Stomach (tissue), 9 donors: Measurements from ENCODE around the gene MYBBP1A. TPM values are rescaled to one million over a fixed set of nuclear protein-coding genes. Genes with fewer than 3 reads are reported as not detected.

Experiments
- DNase-seq, 2 donors: peaks; one replicate each; pipeline versions ENCODE4 v3.0.0 to v3.0.0-alpha.2; 2013 to 2019
- H3K27ac ChIP-seq, 5 donors: fragments of 200-600 bp in 4 of 5; sonication (generic) in 4 of 5; one replicate each; pipeline ENCODE4 v1.5.1; 2013 to 2019; ENCODE audit warnings: mild to moderate bottlenecking in 1 of 5, moderate library complexity in 1 of 5
- H3K27me3 ChIP-seq, 3 donors: fragments of 200-600 bp; sonication (generic); one replicate each; pipeline ENCODE4 v1.5.1; 2017 to 2019; ENCODE audit warnings: mixed run types in 1 of 3
- H3K36me3 ChIP-seq, 4 donors: fragments of 200-600 bp; sonication (generic); 1 replicate in 3 of 4; 2 replicates in 1 of 4; pipeline ENCODE4 v1.5.1; 2016 to 2019
- H3K4me1 ChIP-seq, 4 donors: fragments of 200-600 bp; sonication (generic); one replicate each; pipeline ENCODE4 v1.5.1; 2016 to 2019
- H3K4me3 ChIP-seq, 4 donors: fragments of 200-600 bp; sonication (generic) in 3 of 4; one replicate each; pipeline ENCODE4 v1.5.1; 2016 to 2019; ENCODE audit warnings: mild to moderate bottlenecking in 1 of 4
- H3K9me3 ChIP-seq, 4 donors: fragments of 200-600 bp; sonication (generic); one replicate each; pipeline ENCODE4 v1.5.1; 2016 to 2019
- EP300 ChIP-seq: sonication (generic); formaldehyde crosslinking; IDR thresholded peaks from one replicate; pipeline ENCODE4 v1.6.1; 2017; ENCODE audit warnings: antibody characterized with exemption
- POLR2A ChIP-seq, 4 donors: fragments of 450-650 bp; IDR thresholded peaks; one replicate each; pipeline ENCODE4 v1.6.1; 2016; ENCODE audit warnings: antibody characterized with exemption in 4 of 4, control low read depth in 2 of 4, mild to moderate bottlenecking in 1 of 4, moderate library complexity in 1 of 4
- POLR2AphosphoS5 ChIP-seq, 3 donors: sonication (generic); formaldehyde crosslinking; IDR thresholded peaks; one replicate each; pipeline ENCODE4 v1.6.1; 2016; ENCODE audit warnings: antibody characterized with exemption in 3 of 3
- WGBS, 5 donors: extraction: QIAGEN DNeasy Blood & Tissue Kit in 3 of 5; methylation state at CpG; one replicate each; pipeline versions ENCODE4 v1.1.5 to v1.1.7; 2013 to 2018; 5-methylcytosine and 5-hydroxymethylcytosine counted together
- intact Hi-C: fragments of 100-400 bp; cut with DNase I; formaldehyde crosslinking; loops from one replicate; pipeline ENCODE4 v1.15.1; 2023; ENCODE audit warnings: low total_unique reads
- polyA plus RNA-seq, 3 donors: library from polyadenylated mRNA; stranded (reverse); fragments of 200-250 nt; gene quantifications; one replicate each; pipeline ENCODE4 v1.2.3, GENCODE V29; 2013
- total RNA-seq, 5 donors: library from RNA; depleted of rRNA; stranded (reverse); fragments of >200 nt; gene quantifications; one replicate each; pipeline versions ENCODE4 v1.1.0 to v1.2.3, GENCODE V29; 2014 to 2016
- TF ChIP-seq, protein P1 (sequence below), 7 experiments: fragments of 450-650 bp in 4 of 7; fragments of 200-600 bp in 3 of 7; sonication (generic) in 3 of 7; IDR thresholded peaks; one replicate each; pipeline ENCODE4 v1.5.1; 2016 to 2019; ENCODE audit warnings: antibody characterized with exemption in 7 of 7, control low read depth in 2 of 7, mild to moderate bottlenecking in 1 of 7
- donor health status: healthy with polysubstance abuse.
- donor health status: Bipolar disorder and iron deficiency.
- donor health status: healthy.

Gene MYBBP1A
- total and polyA plus RNA-seq, 8 donors, result 14.1 to 237 (median 44.5) TPM

DNA sequence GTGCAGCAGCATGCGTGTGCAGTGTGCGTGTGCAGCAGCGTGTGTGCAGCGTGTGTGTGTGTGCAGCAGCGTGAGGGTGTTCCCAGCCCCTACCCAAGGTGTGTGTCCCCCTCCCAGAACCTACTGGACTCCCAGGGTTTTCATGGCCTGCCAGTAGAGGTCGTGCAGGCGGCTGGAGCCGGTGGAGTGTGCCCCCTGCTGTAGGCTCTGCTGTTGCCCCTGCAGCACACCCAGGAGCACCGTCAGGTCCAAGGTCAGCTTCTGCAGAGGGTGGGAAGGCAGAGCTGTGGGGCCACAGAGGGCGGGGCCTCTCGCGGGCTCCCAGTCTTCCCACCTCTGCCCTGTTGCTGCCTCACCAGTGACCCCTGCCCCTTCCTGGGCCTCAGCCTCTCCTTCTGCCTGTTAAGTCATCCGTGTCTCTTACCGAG lies 14.9 kb downstream of the MYBBP1A start:
- Histone ChIP-seq H3K9me3 (no peaks in the 10 kb centered on the region), H3K36me3 (peaks cover 47 to 86% (median 78%) of the 10 kb centered on the region in 4 donors), H3K4me3 (no peak overlapping the region), H3K4me1 (peaks cover 33 to 64% (median 52%) of the 10 kb centered on the region in 4 donors), H3K27ac (peak overlapping the region; percentile 18 to 73 (median 30)), H3K27me3 (peaks cover 0 to 9% (median 0%) of the 10 kb centered on the region in 3 donors)
- no peak for TF ChIP-seq EP300
- no peak for TF ChIP-seq POLR2A (IDR thresholded peaks at IDR 0.05)
- TF ChIP-seq, protein P1, sequence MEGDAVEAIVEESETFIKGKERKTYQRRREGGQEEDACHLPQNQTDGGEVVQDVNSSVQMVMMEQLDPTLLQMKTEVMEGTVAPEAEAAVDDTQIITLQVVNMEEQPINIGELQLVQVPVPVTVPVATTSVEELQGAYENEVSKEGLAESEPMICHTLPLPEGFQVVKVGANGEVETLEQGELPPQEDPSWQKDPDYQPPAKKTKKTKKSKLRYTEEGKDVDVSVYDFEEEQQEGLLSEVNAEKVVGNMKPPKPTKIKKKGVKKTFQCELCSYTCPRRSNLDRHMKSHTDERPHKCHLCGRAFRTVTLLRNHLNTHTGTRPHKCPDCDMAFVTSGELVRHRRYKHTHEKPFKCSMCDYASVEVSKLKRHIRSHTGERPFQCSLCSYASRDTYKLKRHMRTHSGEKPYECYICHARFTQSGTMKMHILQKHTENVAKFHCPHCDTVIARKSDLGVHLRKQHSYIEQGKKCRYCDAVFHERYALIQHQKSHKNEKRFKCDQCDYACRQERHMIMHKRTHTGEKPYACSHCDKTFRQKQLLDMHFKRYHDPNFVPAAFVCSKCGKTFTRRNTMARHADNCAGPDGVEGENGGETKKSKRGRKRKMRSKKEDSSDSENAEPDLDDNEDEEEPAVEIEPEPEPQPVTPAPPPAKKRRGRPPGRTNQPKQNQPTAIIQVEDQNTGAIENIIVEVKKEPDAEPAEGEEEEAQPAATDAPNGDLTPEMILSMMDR (IDR thresholded peaks at IDR 0.05), result peak in 2 of 7 experiments; percentile 18 to 32
- TF ChIP-seq POLR2AphosphoS5 (IDR thresholded peaks at IDR 0.05), result no peak
- WGBS, 5 donors, result 57 to 68% (median 62%) methylated on average over 13 to 14 of the region's 14 CpGs
- peak in 1 of 2 donors; percentile 56 for DNase-seq
- intact Hi-C loops, result loop anchor here (10.0 kb wide), 1 partner anchor 115 kb away; no protein-coding TSS in a partner anchor

DNA sequence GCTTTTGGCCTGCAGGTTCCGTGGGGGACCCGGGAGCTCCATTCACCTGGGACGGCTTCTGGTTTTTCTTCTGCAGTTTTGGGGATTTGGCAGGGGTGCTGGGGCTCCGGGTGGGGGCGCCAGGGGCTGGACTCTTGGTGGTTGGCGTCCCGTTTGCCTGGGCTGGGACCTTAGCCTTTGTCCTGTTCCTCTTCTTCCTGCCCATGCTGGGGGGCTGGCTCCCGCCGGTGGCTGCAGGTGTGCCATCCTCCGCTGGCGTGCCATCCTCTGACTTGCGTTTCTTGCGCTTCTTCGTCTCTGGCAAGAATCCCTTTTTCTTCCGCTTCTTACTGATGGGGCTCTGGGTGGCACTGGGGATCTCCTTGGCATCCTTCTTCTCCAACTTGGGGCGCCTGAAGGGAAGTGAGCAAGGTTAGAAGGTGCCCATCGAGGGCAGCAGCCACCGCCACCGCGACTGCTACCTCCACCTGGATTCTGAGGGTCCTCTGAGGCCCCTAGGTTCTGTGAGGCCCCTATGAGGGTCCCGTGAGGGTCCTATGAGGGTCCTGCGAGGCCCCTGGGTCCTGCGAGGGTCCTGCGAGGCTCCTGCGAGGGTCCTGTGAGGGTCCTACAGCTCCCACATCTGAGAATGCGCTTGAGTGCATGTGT lies 15.5 kb downstream of the MYBBP1A start:
- Histone ChIP-seq H3K27ac (peak overlapping the region in 2 of 5 donors; percentile 42 to 65), H3K4me1 (peaks cover 33 to 69% (median 58%) of the 10 kb centered on the region in 4 donors), H3K4me3 (no peak overlapping the region), H3K27me3 (peaks cover 0 to 9% (median 0%) of the 10 kb centered on the region in 3 donors), H3K36me3 (peaks cover 42 to 81% (median 73%) of the 10 kb centered on the region in 4 donors), H3K9me3 (no peaks in the 10 kb centered on the region)
- intact Hi-C loops, result loop anchor here (10.0 kb wide), 1 partner anchor 115 kb away; no protein-coding TSS in a partner anchor
- TF ChIP-seq POLR2A (IDR thresholded peaks at IDR 0.05) (no peak), POLR2AphosphoS5 (IDR thresholded peaks at IDR 0.05) (no peak), EP300 (no peak)
- TF ChIP-seq, protein P1 (IDR thresholded peaks at IDR 0.05), result no peak
- DNase-seq, result no peak
- WGBS, 5 donors, result 89 to 94% (median 93%) methylated on average over 24 to 26 of the region's 26 CpGs

DNA sequence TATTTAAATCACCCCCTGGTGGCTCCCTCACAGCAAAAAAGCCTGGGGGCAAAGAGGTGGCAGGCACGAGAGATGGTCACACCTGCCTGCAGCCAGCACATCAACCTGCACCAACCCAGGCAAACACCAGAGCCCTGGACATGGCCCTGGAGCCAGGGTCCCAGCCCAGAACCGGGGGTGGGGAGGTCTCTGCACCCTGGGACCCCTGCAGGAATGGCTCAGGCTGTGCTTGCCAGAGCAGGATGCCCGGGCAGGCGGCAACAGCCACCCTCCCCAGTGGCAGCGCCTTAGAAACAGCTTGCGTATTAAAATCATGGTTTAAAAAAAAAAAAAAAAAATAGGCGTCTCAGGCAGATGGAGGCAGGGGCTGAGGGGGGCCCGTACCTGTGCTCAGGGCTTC lies 16.2 kb downstream of the MYBBP1A start:
- intact Hi-C loops, result no loop called here
- Histone ChIP-seq H3K4me1 (peaks cover 39 to 76% (median 64%) of the 10 kb centered on the region in 4 donors), H3K9me3 (no peaks in the 10 kb centered on the region), H3K36me3 (peaks cover 35 to 74% (median 66%) of the 10 kb centered on the region in 4 donors), H3K27ac (peak overlapping the region in 2 of 5 donors; percentile 65 to 77), H3K27me3 (peaks cover 0 to 9% (median 0%) of the 10 kb centered on the region in 3 donors), H3K4me3 (no peak overlapping the region)
- 81 to 88% (median 88%) methylated on average over 8 of the region's 8 CpGs for WGBS, 5 donors
- no peak for DNase-seq
- TF ChIP-seq, protein P1 (IDR thresholded peaks at IDR 0.05), result no peak
- TF ChIP-seq EP300, result no peak

DNA sequence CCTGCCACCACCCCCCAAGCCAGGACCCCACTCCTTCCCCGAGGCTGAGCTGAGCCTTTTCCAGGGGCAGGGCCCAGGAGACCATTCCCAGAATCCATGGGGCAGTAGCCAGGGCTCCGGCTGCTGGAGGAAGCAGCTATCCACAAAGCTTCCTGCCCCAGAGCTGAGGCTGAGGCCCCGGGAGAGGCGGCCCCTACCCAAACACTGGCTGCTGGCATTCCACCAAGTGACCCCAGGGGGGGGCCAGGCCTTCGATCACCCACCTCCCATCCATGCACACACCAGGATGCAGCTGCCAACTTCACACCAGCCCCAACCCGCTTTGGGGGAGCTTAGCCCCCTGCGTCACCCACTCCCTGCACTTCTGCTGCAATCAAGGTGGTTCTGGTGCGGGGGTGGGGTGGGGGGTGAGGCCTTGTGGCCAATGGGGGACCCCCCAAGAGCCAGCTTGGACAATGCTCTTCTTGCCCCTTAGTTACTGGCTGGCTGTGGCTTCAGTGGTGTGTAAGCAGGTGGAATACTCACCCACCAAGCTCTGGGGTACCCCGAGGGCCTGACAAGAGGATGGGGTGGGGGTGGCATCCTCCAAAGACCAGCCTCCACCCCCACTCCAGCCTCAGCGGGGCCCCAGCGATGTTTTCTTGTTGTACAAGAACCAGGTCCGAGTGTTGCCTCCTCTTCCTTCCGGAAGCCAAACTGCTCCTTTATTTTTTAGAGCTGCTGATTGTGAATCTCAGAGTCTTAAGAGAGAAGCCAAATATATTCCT lies 16.8 kb downstream of the MYBBP1A start:
- WGBS, 5 donors, result 67 to 82% (median 78%) methylated on average over 11 to 13 of the region's 13 CpGs
- Histone ChIP-seq H3K4me3 (no peak overlapping the region), H3K4me1 (peaks cover 45 to 78% (median 70%) of the 10 kb centered on the region in 4 donors), H3K27me3 (peaks cover 0 to 9% (median 0%) of the 10 kb centered on the region in 3 donors), H3K36me3 (peaks cover 33 to 68% (median 60%) of the 10 kb centered on the region in 4 donors), H3K27ac (peak overlapping the region; percentile 25 to 77 (median 65)), H3K9me3 (no peaks in the 10 kb centered on the region)
- TF ChIP-seq POLR2AphosphoS5 (IDR thresholded peaks at IDR 0.05), result no peak
- no peak for TF ChIP-seq POLR2A (IDR thresholded peaks at IDR 0.05)
- no peak for TF ChIP-seq EP300
- TF ChIP-seq, protein P1 (IDR thresholded peaks at IDR 0.05), result no peak
- intact Hi-C loops, result no loop called here
- no peak for DNase-seq
